Cardiac fibroblast (primary cell): ENCODE results near the gene TMEM164.

Experiments used
- DNase-seq, 2 donors: peaks; one replicate each; pipeline versions ENCODE4 v3.0.0 to v3.0.0-alpha.2; 2010; ENCODE audit warnings: low read depth in 2 of 2
- H3K4me3 ChIP-seq, 2 donors: replicated peaks in 1 of 2; 1 replicate in 1 of 2; 2 replicates in 1 of 2; pipeline ENCODE4 v1.5.1; 2011; ENCODE audit warnings: low read depth in 2 of 2, low read length in 2 of 2, mild to moderate bottlenecking in 2 of 2, moderate library complexity in 1 of 2
- CTCF ChIP-seq: IDR thresholded peaks from one replicate; pipeline ENCODE4 v1.5.1; 2011; ENCODE audit warnings: low read depth, mild to moderate bottlenecking, low read length, inconsistent platforms

Gene TMEM164

GRCh38 chrX:110087485-110088356, 84.8 kb downstream of the TMEM164 start:
- peak; percentile 86 to 97 for DNase-seq
- H3K4me3 ChIP-seq = peak overlapping the region; percentile 3 to 54
- no peak for TF ChIP-seq CTCF

- H3K4me3 ChIP-seq = peak overlapping the region in 1 of 2 donors; percentile 54
- no peak for TF ChIP-seq CTCF
- DNase-seq = peak in 1 of 2 donors; percentile 46
Measured at GRCh38 chrX:110089656-110090403, 86.9 kb downstream of the TMEM164 start.

GRCh38 chrX:110097920-110098319, 95.0 kb downstream of the TMEM164 start:
- no peak for TF ChIP-seq CTCF
- H3K4me3 ChIP-seq = no peak overlapping the region
- no peak for DNase-seq

GRCh38 chrX:110103344-110103743, 100.4 kb downstream of the TMEM164 start:
- no peak for TF ChIP-seq CTCF
- no peak for DNase-seq
- H3K4me3 ChIP-seq = no peak overlapping the region

GRCh38 chrX:110104078-110104477, 101.2 kb downstream of the TMEM164 start:
- no peak overlapping the region for H3K4me3 ChIP-seq
- DNase-seq = no peak
- no peak for TF ChIP-seq CTCF

GRCh38 chrX:110108381-110108821, 105.5 kb downstream of the TMEM164 start:
- DNase-seq = peak; percentile 73 to 80
- TF ChIP-seq CTCF = no peak

More at GRCh38 chrX:110108381-110108821, 105.5 kb downstream of the TMEM164 start:
- no peak overlapping the region for H3K4me3 ChIP-seq
